Thyroid gland (tissue), 4 donors: ENCODE data around the gene FDCSP. TPM values are rescaled to one million over a fixed set of nuclear protein-coding genes. Genes with fewer than 3 reads are reported as not detected.

Source experiments
- DNase-seq, 2 donors: peaks; one replicate each; pipeline ENCODE4 v3.0.0-alpha.2; 2019
- H3K27ac ChIP-seq, 3 donors: fragments of 200-600 bp; sonication (generic); 1 replicate in 2 of 3; 2 replicates in 1 of 3; pipeline ENCODE4 v1.5.1; 2016 to 2019; ENCODE audit warnings: mild to moderate bottlenecking in 1 of 3, moderate library complexity in 1 of 3
- H3K27me3 ChIP-seq: fragments of 200-600 bp; sonication (generic); one replicate; pipeline ENCODE4 v1.5.1; 2019
- H3K36me3 ChIP-seq, 2 donors: fragments of 200-600 bp; sonication (generic); one replicate each; pipeline ENCODE4 v1.5.1; 2016 to 2019
- H3K4me1 ChIP-seq, 2 donors: fragments of 200-600 bp; sonication (generic); one replicate each; pipeline ENCODE4 v1.5.1; 2017 to 2019
- H3K4me3 ChIP-seq, 3 donors: fragments of 200-600 bp; sonication (generic); replicated peaks in 1 of 3; 1 replicate in 2 of 3; 2 replicates in 1 of 3; pipeline ENCODE4 v1.5.1; 2016; ENCODE audit warnings: mild to moderate bottlenecking in 1 of 3
- H3K9me3 ChIP-seq: fragments of 200-600 bp; sonication (generic); one replicate; pipeline ENCODE4 v1.5.1; 2017
- CTCF ChIP-seq, 6 experiments: fragments of 200-600 bp in 3 of 6; fragments of 450-650 bp in 3 of 6; sonication (generic) in 3 of 6; IDR thresholded peaks; one replicate each; pipeline ENCODE4 v1.5.1; 2016 to 2019; ENCODE audit warnings: antibody characterized with exemption in 6 of 6, mild to moderate bottlenecking in 2 of 6, inconsistent platforms in 1 of 6, moderate library complexity in 1 of 6
- POLR2A ChIP-seq, 2 donors: fragments of 450-650 bp; IDR thresholded peaks; one replicate each; pipeline ENCODE4 v1.6.1; 2017; ENCODE audit warnings: antibody characterized with exemption in 2 of 2, mild to moderate bottlenecking in 2 of 2, moderate library complexity in 1 of 2
- WGBS, 2 donors: methylation state at CpG; one replicate each; pipeline ENCODE4 v1.1.5; 2017; 5-methylcytosine and 5-hydroxymethylcytosine counted together
- intact Hi-C: fragments of 100-400 bp; cut with DNase I; formaldehyde crosslinking; loops from one replicate; pipeline ENCODE4 v1.15.1; 2023
- total RNA-seq, 4 donors: library from RNA; depleted of rRNA; stranded (reverse); fragments of >200 nt; gene quantifications; one replicate each; pipeline ENCODE4 v1.2.3, GENCODE V29; 2016

Gene FDCSP
- total RNA-seq, 4 donors from 2014 or later, result not detected

- Histone ChIP-seq H3K4me3 (no peak overlapping the region), H3K9me3 (no peaks in the 10 kb centered on the region), H3K27me3 (no peaks in the 10 kb centered on the region), H3K4me1 (no peaks in the 10 kb centered on the region), H3K27ac (no peak overlapping the region), H3K36me3 (no peaks in the 10 kb centered on the region)
- TF ChIP-seq CTCF (IDR thresholded peaks at IDR 0.05), result peak in 3 of 6 experiments; percentile 23 to 40 (median 33)
- no peak for TF ChIP-seq POLR2A (IDR thresholded peaks at IDR 0.05)
- DNase-seq, result no peak
- 14 to 15% methylated on average over 1 of the region's 1 CpG for WGBS, 2 donors
- intact Hi-C loops, result no loop called here
Measured at GRCh38 chr4:70269674-70270073, 43.8 kb downstream of the FDCSP start.

GRCh38 chr4:70277121-70277520 lies 51.2 kb downstream of the FDCSP start:
- no peak overlapping the region for H3K4me3 ChIP-seq
- H3K9me3 ChIP-seq, result no peaks in the 10 kb centered on the region
- intact Hi-C loops, result no loop called here
- TF ChIP-seq CTCF (IDR thresholded peaks at IDR 0.05) (no peak), POLR2A (IDR thresholded peaks at IDR 0.05) (no peak)
- no peaks in the 10 kb centered on the region for H3K4me1 ChIP-seq
- no peak overlapping the region for H3K27ac ChIP-seq
- 99 to 100% methylated on average over 2 of the region's 2 CpGs for WGBS, 2 donors
- H3K36me3 ChIP-seq, result no peaks in the 10 kb centered on the region
- no peaks in the 10 kb centered on the region for H3K27me3 ChIP-seq
- DNase-seq, result no peak

GRCh38 chr4:70280567-70280966 lies 54.6 kb downstream of the FDCSP start:
- DNase-seq, result peak; percentile 15 to 16
- intact Hi-C loops, result no loop called here
- H3K27me3 ChIP-seq, result no peaks in the 10 kb centered on the region
- no peaks in the 10 kb centered on the region for H3K9me3 ChIP-seq
- 13 to 18% methylated on average over 1 of the region's 1 CpG for WGBS, 2 donors
- no peaks in the 10 kb centered on the region for H3K36me3 ChIP-seq
- no peaks in the 10 kb centered on the region for H3K4me1 ChIP-seq
- H3K4me3 ChIP-seq, result no peak overlapping the region
- no peak overlapping the region for H3K27ac ChIP-seq
- no peak for TF ChIP-seq POLR2A (IDR thresholded peaks at IDR 0.05)
- no peak for TF ChIP-seq CTCF (IDR thresholded peaks at IDR 0.05)

Other genes with a start within 250 kb of the FDCSP start
- not detected for gene STATH, start 230.2 kb upstream of the FDCSP start, total RNA-seq
- gene HTN3, start 197.7 kb upstream of the FDCSP start, total RNA-seq, result not detected
- not detected for gene HTN1, start 175.7 kb upstream of the FDCSP start, total RNA-seq
- not detected for gene PRR27, start 71.9 kb upstream of the FDCSP start, total RNA-seq
- 10 to 100 TPM in 1 of 4 donors, 1 to 10 TPM in 3; 1.9 to 18.5 (median 3.9) TPM for gene ODAM, start 30.4 kb upstream of the FDCSP start, total RNA-seq
- gene CSN3, start 16.5 kb downstream of the FDCSP start, total RNA-seq, result not detected
- gene CABS1, start 108.9 kb downstream of the FDCSP start, total RNA-seq, result not detected
- gene SMR3A, start 134.6 kb downstream of the FDCSP start, total RNA-seq, result not detected
- not detected for gene SMR3B, start 157.0 kb downstream of the FDCSP start, total RNA-seq
- gene OPRPN, start 171.8 kb downstream of the FDCSP start, total RNA-seq, result not detected
- gene MUC7, start 246.1 kb downstream of the FDCSP start, total RNA-seq, result not detected